ENCODE data around the gene ADNP2.

ADNP2 gene, protein sequence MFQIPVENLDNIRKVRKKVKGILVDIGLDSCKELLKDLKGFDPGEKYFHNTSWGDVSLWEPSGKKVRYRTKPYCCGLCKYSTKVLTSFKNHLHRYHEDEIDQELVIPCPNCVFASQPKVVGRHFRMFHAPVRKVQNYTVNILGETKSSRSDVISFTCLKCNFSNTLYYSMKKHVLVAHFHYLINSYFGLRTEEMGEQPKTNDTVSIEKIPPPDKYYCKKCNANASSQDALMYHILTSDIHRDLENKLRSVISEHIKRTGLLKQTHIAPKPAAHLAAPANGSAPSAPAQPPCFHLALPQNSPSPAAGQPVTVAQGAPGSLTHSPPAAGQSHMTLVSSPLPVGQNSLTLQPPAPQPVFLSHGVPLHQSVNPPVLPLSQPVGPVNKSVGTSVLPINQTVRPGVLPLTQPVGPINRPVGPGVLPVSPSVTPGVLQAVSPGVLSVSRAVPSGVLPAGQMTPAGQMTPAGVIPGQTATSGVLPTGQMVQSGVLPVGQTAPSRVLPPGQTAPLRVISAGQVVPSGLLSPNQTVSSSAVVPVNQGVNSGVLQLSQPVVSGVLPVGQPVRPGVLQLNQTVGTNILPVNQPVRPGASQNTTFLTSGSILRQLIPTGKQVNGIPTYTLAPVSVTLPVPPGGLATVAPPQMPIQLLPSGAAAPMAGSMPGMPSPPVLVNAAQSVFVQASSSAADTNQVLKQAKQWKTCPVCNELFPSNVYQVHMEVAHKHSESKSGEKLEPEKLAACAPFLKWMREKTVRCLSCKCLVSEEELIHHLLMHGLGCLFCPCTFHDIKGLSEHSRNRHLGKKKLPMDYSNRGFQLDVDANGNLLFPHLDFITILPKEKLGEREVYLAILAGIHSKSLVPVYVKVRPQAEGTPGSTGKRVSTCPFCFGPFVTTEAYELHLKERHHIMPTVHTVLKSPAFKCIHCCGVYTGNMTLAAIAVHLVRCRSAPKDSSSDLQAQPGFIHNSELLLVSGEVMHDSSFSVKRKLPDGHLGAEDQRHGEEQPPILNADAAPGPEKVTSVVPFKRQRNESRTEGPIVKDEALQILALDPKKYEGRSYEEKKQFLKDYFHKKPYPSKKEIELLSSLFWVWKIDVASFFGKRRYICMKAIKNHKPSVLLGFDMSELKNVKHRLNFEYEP

DNA sequence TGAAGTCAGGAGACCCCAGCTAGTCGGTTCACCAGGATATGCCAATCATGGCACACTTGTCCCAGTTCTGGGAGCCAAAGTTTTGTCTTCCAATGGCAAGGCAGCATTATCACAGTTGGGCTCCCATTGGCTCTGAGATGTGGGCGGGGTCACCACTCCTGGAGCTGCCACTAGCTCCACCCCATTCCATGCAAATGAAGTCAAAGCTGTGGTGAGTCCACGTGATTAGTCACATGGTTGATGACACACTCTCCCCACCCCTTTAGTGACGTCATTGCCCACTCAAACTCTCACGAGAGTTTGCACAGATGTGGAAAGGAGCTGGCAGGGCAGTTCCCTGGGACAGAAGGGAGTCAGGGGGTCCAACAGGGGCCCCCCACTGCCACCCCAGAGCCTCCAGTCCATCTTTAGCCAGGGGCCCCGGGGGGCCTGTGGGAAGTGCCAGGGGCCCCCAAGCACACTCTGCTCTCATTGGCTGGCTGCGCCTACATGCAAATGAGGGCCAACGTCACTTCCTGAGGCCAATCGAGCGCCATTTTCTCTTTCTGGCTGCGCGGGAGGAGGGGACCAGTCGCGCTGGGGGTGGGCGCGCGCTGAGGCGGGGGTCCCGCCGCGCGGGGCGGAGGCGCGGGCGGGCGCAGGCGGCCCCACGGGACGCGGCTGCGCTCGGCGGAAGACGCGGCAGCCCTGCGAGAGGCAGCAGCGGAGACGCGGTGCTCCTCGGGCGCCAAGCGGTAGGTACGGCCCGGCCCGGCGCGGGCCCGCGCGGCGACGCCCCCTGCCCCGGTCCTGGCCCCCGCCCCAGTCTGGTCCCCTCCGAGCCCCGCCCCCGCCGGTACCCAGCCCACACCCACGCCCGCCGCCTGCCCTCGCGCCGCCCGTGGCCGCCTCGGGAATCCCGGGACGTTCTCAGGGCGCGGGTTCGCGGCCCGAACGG, at the start of gene ADNP2:
Gene ADNP2 (plus strand): TSS at position 524 of the 937 bp plus-strand sequence. CDS start 8,281 bp downstream, outside the sequence.
- peak; percentile 87 for DNase-seq (ENCODE audit: low read depth)

GRCh38 chr18:80059945-80060344, 49.1 kb upstream of the ADNP2 start:
- DNase-seq (ENCODE audit: low read depth) = no peak

GRCh38 chr18:80065705-80066104, 43.4 kb upstream of the ADNP2 start:
- DNase-seq (ENCODE audit: low read depth) = no peak

- DNase-seq (ENCODE audit: low read depth) = no peak
Observed at GRCh38 chr18:80067321-80067720, 41.7 kb upstream of the ADNP2 start.

DNA sequence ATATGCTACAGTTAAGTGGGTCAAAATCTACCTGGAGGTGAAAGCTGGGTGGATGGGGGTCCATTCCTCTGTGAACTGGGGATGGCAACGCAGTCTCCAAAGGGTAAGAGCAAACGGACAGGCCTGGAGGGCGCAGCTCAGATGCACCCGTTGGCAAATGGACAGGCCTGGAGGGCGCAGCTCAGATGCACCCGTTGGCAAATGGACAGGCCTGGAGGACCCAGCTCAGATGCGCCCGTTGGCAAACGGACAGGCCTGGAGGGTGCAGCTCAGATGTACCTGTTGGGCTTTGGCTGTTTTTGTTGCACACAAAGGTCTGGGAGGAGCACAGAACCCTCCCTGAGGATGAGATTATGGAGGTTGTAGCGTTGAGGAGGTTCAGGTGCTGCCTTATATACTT, 41.2 kb upstream of the ADNP2 start:
- DNase-seq (ENCODE audit: low read depth) = no peak

GRCh38 chr18:80068571-80069272, 40.3 kb upstream of the ADNP2 start:
- no peak for DNase-seq (ENCODE audit: low read depth)

DNA sequence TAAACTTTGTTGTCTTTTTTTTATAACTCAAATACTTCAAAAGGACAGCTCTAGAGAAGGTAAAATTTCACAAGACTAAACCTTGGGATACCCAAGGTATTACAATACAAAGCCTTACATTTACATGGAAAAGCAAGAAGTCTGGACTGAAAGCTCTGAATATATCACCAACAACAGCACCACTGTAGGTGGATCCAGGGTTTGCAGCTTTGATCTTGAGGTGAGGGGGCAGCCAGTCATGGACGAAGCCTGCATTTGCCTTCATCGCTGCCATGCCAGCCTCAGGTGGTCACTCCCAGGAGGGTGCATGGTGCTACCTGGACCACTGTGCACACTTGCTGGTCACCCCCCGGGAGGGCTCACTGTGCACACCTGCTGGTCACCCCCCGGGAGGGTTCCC, 38.2 kb upstream of the ADNP2 start:
- no peak for DNase-seq (ENCODE audit: low read depth)

DNA sequence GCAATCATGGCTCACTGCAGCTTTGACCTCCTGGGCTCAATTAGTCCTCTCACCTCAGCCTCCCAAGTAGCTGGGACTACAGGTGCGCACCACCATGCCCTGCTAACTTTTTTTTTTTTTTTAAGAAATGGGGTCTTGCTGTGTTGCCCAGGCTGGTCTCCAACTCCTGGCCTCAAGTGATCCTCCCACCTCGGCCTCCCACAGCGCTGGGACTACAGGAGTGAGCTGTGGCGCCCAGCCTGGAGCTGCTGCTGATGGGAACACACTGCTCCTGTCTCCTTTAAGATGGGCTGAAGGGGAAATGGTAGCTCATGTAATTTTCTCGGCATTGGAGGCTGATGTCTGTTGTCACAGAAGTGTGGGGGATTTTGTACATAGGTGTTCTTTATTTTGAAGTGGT, 34.9 kb upstream of the ADNP2 start:
- DNase-seq (ENCODE audit: low read depth) = no peak

DNA sequence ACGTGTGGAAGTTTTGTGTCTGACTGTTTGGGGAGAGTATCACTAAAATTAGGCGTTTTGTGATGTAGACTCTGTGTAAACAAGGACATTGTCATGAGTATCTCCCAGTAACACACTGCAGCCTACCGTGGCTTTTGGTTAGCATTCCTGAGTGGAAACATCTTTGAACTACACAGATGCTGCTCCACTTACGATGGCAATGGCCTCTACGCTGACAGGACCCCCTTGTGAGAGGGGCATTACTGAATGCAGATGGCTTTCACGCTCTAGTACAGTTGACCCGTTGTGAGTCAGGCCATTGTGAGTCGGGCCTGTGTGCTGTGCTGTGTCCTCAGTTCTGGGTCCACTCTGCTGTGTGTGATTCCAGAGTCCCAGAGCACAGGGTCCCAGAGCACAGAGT, 34.4 kb upstream of the ADNP2 start:
- no peak for DNase-seq (ENCODE audit: low read depth)

GRCh38 chr18:80075940-80076339, 33.1 kb upstream of the ADNP2 start:
- DNase-seq (ENCODE audit: low read depth) = no peak

DNA sequence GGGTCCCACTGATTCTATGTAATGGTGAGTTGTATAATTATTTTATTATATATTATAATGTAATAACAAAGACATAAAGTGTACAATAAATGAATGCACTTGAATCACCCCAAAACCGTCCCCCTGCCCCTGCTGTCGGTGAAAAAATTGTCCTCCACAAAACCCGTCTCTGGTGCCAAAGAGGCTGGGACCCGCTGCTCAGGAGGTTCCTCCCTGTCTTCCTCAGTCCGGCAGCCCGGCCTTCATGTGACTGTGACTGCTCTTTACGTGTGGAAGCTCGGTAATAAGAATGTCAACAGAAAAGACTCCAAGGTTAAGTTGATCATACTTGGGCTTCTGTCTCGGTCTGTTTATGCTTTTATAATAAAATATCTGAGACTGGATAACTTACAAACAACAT, 32.7 kb upstream of the ADNP2 start:
- no peak for DNase-seq (ENCODE audit: low read depth)

GRCh38 chr18:80077873-80078272, 31.2 kb upstream of the ADNP2 start:
- no peak for DNase-seq (ENCODE audit: low read depth)

DNA sequence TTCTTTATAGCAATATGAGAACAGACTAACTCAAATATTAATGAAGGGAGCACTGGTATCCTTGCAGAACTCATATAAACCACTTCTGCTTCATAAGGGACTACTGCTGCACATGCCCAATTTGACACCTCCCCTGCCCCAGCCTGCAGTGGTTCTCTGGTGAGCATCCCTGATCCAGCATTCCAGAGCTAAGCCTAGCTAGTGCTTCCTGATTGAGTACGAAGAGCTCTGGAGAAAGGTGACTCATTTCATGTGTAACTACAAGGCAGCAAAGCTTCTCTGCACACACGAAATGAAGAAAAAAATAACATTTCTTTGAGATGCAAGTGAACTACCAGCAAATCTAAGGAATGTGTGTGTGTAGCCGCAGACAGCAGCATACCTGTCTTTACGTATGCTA, 22.8 kb upstream of the ADNP2 start:
- no peak for DNase-seq (ENCODE audit: low read depth)

DNA sequence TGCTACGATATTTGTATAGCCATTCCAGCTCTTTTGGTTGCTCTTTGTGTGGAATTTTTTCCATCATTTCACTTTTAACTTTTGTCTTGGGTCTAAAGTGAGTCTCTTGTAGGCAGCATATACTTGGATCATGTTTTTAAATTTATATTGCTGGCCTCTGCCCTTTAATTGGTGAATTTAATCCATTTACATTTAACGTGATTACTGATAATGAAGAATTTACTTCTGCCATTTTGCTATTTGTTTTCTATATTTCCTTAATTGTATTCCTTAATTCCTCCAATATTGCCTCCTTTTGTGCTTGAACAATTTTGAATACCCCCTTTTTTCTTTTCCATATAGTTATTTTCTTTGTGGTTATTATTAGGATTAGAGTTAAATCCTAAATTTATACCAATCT, 21.0 kb upstream of the ADNP2 start:
- DNase-seq (ENCODE audit: low read depth) = no peak

DNA sequence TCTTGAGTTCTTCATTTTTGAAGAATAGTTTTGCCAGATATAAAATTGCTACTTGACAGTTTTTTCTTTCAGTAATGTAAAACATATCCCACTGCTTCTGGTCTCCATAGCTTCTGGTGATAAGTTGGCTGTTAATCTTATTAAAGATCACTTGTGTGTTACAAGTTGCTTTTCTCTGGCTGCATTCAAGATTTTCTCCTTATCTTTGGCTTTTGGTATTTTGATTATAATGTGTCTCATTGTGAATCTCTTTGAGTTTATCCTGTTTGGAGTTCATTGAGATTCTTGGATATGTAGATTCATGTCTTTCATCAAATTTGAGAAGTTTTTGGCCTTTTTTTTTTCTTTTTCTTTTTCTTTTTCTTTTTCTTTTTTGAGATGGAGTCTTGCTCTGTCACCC, 20.2 kb upstream of the ADNP2 start:
- DNase-seq (ENCODE audit: low read depth) = no peak

DNA sequence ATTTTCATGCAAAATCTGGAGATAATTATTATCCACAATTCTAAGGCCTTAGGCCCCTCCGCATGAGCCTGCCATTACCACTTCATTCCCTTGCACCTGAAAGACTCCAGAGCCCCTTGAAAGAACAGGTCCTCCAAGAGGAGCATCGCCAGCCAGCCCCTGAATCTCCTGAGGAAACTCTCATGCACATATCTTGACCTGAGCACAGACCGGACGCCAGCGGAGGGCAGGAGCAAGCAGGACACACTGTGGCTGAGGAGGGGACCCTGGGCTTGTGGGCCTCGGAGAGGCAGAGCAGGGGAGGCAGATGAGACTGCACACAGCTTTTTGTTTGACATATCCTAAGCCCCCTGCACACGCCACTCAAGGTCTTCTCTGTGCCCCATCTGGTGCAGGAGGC, 13.6 kb upstream of the ADNP2 start:
- DNase-seq (ENCODE audit: low read depth) = no peak

DNA sequence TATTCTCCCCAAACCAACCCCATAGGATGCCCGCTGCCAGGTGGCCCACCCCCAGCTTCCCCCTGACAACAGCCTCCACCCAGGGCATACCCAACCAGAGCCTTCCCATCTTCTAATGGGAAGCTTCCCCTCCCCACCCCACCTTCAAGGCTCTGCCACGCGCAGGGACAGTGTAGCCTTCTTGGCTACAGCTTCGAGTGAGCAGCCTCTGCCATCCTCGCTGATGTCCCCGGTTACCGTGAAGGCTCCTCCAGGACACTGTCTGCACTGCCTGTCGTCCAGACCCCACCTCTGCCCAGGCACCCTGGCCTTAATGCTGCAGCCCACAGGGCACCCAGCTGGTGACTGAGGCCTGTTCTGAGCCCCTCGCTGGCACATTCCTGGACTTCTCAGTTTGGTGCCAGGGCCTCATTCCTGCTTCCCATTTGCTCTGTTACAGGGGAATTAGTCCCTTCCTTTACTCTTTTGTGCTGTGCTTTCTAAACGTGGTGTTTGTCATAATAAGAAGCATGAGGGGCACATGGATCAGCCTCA, 13.0 kb upstream of the ADNP2 start:
- DNase-seq (ENCODE audit: low read depth) = no peak

DNA sequence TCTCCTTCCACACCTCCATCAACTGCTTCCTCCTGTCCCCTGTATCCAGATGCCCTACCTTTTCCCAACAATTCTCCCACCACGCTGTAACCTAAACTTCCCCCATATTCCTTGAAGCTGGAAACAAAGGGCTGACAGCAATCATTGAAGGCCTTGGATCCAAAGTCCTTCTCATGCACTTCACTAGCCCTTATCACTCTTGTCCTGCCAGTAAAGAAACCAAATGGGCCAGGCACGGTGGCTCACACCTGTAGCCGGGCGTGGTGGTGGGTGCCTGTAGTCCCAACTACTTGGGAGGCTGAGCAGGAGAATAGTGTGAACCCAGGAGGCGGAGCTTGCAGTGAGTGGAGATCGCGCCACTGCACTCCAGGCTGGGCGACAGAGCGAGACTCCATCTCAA, 11.9 kb upstream of the ADNP2 start:
- no peak for DNase-seq (ENCODE audit: low read depth)

- DNase-seq (ENCODE audit: low read depth) = no peak
Observed at GRCh38 chr18:80103231-80103630, 5.8 kb upstream of the ADNP2 start.

DNA sequence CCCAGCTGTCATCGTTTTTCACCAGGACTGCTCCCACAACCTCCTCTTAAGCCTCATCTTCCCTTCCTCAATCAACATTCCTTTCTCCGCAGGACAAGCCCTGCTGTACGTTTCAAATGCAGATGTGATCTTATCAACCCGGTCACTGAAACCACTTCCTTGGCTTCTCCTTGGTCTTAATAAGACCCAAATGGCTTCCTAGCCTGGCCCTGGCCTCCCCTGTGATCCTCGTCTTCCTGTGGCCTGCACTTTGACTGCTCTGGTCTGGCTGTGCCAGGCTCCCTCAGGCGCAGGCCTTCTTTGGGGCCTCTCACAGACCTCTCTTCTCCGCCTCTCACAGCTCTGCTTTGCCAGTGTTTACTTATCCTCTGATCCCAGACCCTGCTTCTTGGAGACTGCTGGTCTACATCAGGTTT, 4.7 kb upstream of the ADNP2 start:
- no peak for DNase-seq (ENCODE audit: low read depth)

All from non-pigmented ciliary epithelial cell (primary cell).